Measurements from ENCODE around the gene DNAJC11. TPM values are rescaled to one million over a fixed set of nuclear protein-coding genes. Genes with fewer than 3 reads are reported as not detected.

The DNAJC11 gene
- total RNA-seq, 4 donors from 2014 or later, result 62.9 to 119 (median 63.4) TPM

DNA sequence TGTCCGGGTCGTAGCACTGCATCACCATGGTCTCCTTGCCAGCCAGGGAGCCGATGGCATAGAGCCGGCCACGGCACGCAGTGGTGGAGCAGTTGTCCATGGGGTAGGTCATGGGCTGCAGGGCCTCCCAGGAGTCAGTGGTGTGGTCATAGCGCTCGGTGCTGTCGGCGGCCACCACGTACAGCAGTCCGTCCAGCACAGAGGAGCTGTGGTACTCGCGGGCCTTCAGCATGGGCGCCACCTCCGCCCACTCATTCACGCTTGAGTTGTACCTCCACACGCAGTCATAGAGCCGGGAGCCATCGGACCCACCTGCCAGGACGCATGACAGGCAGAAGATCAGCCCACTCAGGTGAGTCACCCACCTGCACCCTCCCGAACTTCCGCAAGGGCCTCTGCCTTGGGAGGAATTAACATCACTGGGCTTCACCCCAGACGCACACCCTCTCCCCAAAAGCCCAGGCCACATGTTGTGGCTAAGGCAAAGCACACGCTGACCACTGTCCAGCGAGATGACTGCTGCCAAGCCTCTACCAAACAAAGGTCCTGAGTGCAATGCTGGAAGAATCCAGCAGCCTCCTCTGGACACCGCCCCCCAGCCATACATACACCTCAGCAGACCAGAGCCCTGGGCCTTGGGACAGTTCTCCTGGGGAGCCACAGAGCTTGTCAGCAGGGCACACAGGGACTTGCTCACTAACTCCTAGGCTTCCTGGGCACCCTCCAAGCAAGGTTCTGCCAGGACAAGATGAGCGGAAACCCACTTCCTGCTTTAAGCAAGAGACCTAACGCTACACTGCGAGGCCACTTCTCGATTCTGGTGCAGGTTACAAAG, 102.3 kb downstream of the DNAJC11 start:
- peak overlapping the region; percentile 9 to 98 (median 97) for H3K4me3 ChIP-seq
- TF ChIP-seq, protein P1, sequence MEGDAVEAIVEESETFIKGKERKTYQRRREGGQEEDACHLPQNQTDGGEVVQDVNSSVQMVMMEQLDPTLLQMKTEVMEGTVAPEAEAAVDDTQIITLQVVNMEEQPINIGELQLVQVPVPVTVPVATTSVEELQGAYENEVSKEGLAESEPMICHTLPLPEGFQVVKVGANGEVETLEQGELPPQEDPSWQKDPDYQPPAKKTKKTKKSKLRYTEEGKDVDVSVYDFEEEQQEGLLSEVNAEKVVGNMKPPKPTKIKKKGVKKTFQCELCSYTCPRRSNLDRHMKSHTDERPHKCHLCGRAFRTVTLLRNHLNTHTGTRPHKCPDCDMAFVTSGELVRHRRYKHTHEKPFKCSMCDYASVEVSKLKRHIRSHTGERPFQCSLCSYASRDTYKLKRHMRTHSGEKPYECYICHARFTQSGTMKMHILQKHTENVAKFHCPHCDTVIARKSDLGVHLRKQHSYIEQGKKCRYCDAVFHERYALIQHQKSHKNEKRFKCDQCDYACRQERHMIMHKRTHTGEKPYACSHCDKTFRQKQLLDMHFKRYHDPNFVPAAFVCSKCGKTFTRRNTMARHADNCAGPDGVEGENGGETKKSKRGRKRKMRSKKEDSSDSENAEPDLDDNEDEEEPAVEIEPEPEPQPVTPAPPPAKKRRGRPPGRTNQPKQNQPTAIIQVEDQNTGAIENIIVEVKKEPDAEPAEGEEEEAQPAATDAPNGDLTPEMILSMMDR (IDR thresholded peaks at IDR 0.05), result no peak

DNA sequence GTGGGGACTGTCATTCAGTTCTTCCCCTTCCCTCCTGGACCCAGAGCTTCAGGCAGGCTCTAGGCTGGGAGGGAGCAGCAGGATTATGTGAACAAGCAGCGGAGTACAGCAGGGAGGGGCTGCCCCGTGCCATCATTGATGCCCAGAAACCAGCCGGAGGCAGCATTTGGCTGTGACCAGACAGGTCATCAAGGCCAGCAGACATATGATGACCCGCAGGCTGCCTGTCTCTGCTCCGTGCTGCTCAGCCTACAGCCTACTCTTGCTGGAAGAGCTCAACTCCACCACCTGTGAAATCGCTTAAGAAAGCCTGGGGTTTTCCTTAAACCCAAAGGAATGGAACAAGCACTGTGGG, 103.9 kb downstream of the DNAJC11 start:
- Histone ChIP-seq H3K4me1 (peaks cover 0 to 55% (median 16%) of the 10 kb centered on the region in 4 donors), H3K4me3 (no peak overlapping the region), H3K36me3 (peaks cover 0 to 60% (median 0%) of the 10 kb centered on the region in 3 donors), H3K9me3 (no peaks in the 10 kb centered on the region), H3K27me3 (no peaks in the 10 kb centered on the region), H3K27ac (no peak overlapping the region)
- TF ChIP-seq POLR2A (IDR thresholded peaks at IDR 0.05), result no peak
- TF ChIP-seq, protein P1 (IDR thresholded peaks at IDR 0.05), result no peak
- DNase-seq, result no peak

More for the DNA sequence above, 102.3 kb downstream of the DNAJC11 start:
- peaks cover 0 to 44% (median 0%) of the 10 kb centered on the region in 3 donors for H3K36me3 ChIP-seq
- peak overlapping the region; percentile 17 to 99 (median 64) for H3K27ac ChIP-seq
- peak; percentile 49 to 82 (median 79) for DNase-seq
- H3K9me3 ChIP-seq, result no peaks in the 10 kb centered on the region
- H3K27me3 ChIP-seq, result no peaks in the 10 kb centered on the region
- peaks cover 0 to 57% (median 18%) of the 10 kb centered on the region in 4 donors for H3K4me1 ChIP-seq

DNA sequence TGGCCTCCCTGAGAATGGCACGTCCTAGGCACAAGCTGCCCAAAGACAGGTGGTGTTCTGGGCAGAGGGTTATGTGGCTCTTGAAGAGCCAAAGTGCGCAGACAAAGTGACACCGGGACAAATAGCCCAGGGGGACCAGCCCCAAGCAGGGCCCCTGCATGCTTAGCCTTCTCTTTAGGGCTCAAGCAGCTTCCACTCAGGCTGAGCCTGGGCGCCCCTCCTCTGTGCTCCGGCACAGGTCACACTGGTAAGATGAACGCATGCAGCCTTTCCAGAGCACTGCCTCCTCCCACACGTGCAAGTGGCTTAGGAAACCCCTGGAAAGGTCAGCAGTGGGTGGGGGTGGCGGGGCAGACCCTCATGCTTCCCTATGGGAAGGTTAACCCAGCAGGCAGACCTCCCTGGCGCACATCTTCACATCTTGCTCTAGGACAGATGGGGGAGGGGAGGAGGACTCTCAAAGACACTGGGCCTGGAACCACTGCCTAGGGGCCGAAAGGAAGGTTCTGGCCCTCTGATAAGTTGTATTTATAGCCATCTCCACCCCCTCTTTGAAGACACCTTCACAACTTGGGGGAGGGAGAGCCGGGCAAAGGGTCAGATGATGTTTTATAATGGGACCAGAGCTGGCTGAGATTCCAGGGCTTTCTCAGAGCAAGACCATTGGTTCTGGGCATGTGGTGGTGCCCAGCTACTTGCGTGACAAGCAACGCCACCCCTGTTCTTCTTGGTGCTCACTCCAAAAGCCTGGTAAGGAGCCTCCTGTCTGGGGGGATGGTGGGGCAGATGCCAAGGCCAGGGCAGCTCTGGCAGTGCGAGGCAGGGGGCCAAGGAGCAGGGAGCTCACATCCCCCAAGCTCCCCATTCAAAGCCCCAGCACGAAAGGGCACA, 104.5 kb downstream of the DNAJC11 start:
- Histone ChIP-seq H3K4me3 (no peak overlapping the region), H3K27ac (peak overlapping the region in 1 of 4 donors; percentile 35), H3K36me3 (peaks cover 0 to 65% (median 0%) of the 10 kb centered on the region in 3 donors), H3K4me1 (peaks cover 0 to 55% (median 16%) of the 10 kb centered on the region in 4 donors), H3K9me3 (no peaks in the 10 kb centered on the region), H3K27me3 (no peaks in the 10 kb centered on the region)
- TF ChIP-seq, protein P1 (IDR thresholded peaks at IDR 0.05), result no peak
- no peak for TF ChIP-seq POLR2A (IDR thresholded peaks at IDR 0.05)
- DNase-seq, result peak in 1 of 3 donors; percentile 38

DNA sequence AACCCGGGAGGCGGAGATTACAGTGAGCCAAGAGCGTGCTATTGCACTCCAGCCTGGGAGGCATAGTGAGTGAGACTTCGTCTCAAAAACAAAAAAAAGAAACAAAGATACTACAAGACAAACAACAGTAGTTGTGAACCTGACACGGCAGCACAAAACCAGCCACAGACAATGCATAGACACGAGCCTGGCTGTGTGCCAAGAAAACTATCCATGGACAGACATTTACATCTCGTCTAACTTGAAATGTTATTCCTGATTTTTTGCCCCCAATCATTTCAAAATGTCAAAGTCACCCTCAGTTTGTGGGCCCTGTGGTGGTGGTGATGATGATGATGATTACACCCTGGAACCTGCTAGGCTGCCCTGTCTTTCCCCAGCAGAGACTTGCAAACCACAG, 105.3 kb downstream of the DNAJC11 start:
- Histone ChIP-seq H3K27ac (peak overlapping the region in 1 of 4 donors; percentile 35), H3K4me3 (no peak overlapping the region), H3K27me3 (no peaks in the 10 kb centered on the region), H3K9me3 (no peaks in the 10 kb centered on the region), H3K36me3 (peaks cover 0 to 65% (median 0%) of the 10 kb centered on the region in 3 donors), H3K4me1 (peaks cover 0 to 55% (median 16%) of the 10 kb centered on the region in 4 donors)
- TF ChIP-seq, protein P1 (IDR thresholded peaks at IDR 0.05), result no peak
- TF ChIP-seq POLR2A (IDR thresholded peaks at IDR 0.05), result no peak
- peak in 1 of 3 donors; percentile 27 for DNase-seq

DNA sequence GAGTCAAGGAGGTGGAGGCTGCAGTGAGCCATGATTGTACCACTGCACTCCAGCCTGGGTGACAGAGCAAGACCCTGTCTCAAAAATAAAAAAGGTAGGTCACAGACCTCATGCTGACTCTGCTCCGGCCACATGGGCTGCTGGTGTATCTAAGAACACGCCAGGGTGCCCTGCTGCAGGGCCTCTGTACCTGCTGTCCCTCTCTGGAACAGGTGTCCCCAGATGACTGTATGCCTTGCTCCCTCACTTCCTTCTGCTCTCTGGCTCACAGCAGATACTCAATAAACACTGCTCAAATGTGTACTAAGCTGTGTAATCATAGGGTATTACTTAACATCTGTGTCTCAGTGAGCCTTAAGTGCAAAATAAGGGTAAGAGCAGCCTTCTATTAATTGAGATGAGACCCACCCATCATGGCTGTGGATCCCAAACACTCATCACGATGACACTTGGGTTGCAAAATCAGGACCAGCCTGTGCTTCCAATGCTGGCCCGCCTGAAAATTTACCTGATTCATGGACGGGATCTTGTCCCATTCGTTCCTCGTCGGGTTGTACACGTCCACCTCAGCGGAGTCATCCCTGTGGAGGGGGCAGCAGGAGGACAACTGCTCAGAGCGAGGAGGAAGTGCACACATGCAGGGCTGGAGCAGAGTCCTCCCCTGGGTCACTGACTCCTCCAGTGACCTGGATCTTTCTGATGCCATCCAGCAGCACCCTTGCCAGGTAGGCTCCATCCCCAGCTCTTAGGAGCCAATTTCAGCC, 106.5 kb downstream of the DNAJC11 start:
- H3K9me3 ChIP-seq, result no peaks in the 10 kb centered on the region
- TF ChIP-seq POLR2A (IDR thresholded peaks at IDR 0.05), result no peak
- no peak overlapping the region for H3K27ac ChIP-seq
- peaks cover 0 to 75% (median 0%) of the 10 kb centered on the region in 3 donors for H3K36me3 ChIP-seq
- no peak overlapping the region for H3K4me3 ChIP-seq
- DNase-seq, result no peak
- no peaks in the 10 kb centered on the region for H3K27me3 ChIP-seq
- H3K4me1 ChIP-seq, result peaks cover 0 to 49% (median 12%) of the 10 kb centered on the region in 4 donors

Measured in Peyer's patch (tissue), 4 donors.